Suprapubic skin (tissue), 4 donors: ENCODE results near the gene CD84. TPM values are rescaled to one million over a fixed set of nuclear protein-coding genes. Genes with fewer than 3 reads are reported as not detected.
"Not testable (repeated sequence)": the region's sequence is repeated elsewhere in the genome, so short reads cannot be mapped to it uniquely, and the experiment has no call there.

Source experiments
- DNase-seq, 2 donors: peaks; one replicate each; pipeline ENCODE4 v3.0.0-alpha.2; 2019; ENCODE audit warnings: low spot score in 2 of 2
- H3K27ac ChIP-seq: fragments of 200-600 bp; sonication (generic); one replicate; pipeline ENCODE4 v1.5.1; 2019
- H3K27me3 ChIP-seq: fragments of 200-600 bp; sonication (generic); one replicate; pipeline ENCODE4 v1.5.1; 2019
- H3K36me3 ChIP-seq: fragments of 200-600 bp; sonication (generic); one replicate; pipeline ENCODE4 v1.5.1; 2019
- H3K4me1 ChIP-seq: fragments of 200-600 bp; sonication (generic); one replicate; pipeline ENCODE4 v1.5.1; 2019
- H3K4me3 ChIP-seq: fragments of 200-600 bp; sonication (generic); one replicate; pipeline ENCODE4 v1.5.1; 2019; ENCODE audit warnings: mild to moderate bottlenecking
- H3K9me3 ChIP-seq: fragments of 200-600 bp; sonication (generic); one replicate; pipeline ENCODE4 v1.5.1; 2019
- EP300 ChIP-seq: sonication (generic); formaldehyde crosslinking; IDR thresholded peaks from one replicate; pipeline ENCODE4 v1.6.1; 2017; ENCODE audit warnings: antibody characterized with exemption
- POLR2A ChIP-seq, 2 donors: fragments of 450-650 bp; IDR thresholded peaks; one replicate each; pipeline ENCODE4 v1.6.1; 2017; ENCODE audit warnings: antibody characterized with exemption in 2 of 2, mild to moderate bottlenecking in 2 of 2, moderate library complexity in 2 of 2
- POLR2AphosphoS5 ChIP-seq, 3 donors: sonication (generic); formaldehyde crosslinking; IDR thresholded peaks; one replicate each; pipeline ENCODE4 v1.6.1; 2017; ENCODE audit warnings: antibody characterized with exemption in 3 of 3
- WGBS: methylation state at CpG from one replicate; pipeline ENCODE4 v1.1.5; 2018; 5-methylcytosine and 5-hydroxymethylcytosine counted together
- total RNA-seq, 4 donors: library from RNA; depleted of rRNA; stranded (reverse); fragments of >200 nt; gene quantifications; one replicate each; pipeline ENCODE4 v1.1.0, GENCODE V29; 2016
- TF ChIP-seq, protein P1 (sequence below), 2 donors: fragments of 200-600 bp in 1 of 2; fragments of 450-650 bp in 1 of 2; sonication (generic) in 1 of 2; IDR thresholded peaks; one replicate each; pipeline ENCODE4 v1.5.1; 2016 to 2019; ENCODE audit warnings: antibody characterized with exemption in 2 of 2, mild to moderate bottlenecking in 1 of 2, moderate library complexity in 1 of 2

CD84 gene
- total RNA-seq, 4 donors from 2014 or later, result 1.2 to 9.0 (median 2.3) TPM

DNA sequence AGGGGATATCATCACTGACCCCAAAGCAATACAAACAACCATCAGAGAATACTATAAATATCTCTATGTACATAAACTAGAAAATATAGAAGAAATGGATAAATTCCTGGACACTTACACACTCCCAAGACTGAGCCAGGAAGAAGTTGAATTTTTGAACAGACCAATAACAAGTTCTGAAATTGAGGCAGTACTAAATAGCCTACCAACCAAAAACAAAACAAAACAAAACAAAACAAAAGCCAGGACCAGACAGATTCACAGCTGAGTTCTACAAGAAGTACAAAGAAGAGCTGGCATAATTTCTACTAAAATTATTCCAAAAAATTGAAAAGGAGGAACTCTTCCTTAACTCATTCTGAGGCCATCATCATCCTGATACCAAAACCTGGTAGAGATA lies 18.5 kb downstream of the CD84 start:
- no peak for DNase-seq
- Histone ChIP-seq H3K4me1 (peaks cover 2% of the 10 kb centered on the region), H3K9me3 (no peaks in the 10 kb centered on the region), H3K4me3 (no peak overlapping the region), H3K36me3 (no peaks in the 10 kb centered on the region), H3K27me3 (no peaks in the 10 kb centered on the region), H3K27ac (no peak overlapping the region)
- no peak for TF ChIP-seq POLR2AphosphoS5 (IDR thresholded peaks at IDR 0.05)

DNA sequence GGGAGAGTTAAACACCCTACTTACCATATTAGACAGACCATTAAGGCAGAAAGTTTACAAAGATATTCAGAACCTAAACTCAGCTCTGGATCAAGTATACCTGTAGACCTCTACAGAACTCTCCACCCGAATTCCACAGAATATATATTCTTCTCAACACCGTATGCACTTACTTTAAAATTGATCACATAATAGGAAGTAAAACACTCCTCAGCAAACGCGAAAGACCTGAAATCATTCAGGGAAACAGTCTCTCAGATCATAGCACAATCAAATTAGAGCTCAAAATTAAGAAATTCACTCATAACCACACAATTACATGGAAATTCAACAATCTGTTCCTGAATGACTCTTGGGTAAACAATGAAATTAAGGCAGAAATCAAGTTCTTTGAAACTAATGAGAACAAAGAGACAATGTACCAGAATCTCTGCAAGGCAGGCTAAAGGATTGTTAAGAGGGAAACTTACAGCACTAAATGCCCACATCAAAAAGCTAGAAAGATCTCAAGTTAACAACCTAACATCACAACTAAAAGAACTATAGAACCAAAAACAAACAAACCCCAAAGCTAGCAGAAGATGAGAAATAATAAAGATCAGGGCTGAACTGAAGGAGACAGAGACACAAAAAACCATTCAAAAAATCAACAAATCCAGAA lies 19.1 kb downstream of the CD84 start:
- TF ChIP-seq, protein P1, sequence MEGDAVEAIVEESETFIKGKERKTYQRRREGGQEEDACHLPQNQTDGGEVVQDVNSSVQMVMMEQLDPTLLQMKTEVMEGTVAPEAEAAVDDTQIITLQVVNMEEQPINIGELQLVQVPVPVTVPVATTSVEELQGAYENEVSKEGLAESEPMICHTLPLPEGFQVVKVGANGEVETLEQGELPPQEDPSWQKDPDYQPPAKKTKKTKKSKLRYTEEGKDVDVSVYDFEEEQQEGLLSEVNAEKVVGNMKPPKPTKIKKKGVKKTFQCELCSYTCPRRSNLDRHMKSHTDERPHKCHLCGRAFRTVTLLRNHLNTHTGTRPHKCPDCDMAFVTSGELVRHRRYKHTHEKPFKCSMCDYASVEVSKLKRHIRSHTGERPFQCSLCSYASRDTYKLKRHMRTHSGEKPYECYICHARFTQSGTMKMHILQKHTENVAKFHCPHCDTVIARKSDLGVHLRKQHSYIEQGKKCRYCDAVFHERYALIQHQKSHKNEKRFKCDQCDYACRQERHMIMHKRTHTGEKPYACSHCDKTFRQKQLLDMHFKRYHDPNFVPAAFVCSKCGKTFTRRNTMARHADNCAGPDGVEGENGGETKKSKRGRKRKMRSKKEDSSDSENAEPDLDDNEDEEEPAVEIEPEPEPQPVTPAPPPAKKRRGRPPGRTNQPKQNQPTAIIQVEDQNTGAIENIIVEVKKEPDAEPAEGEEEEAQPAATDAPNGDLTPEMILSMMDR (IDR thresholded peaks at IDR 0.05), result no peak
- no peak for TF ChIP-seq POLR2A (IDR thresholded peaks at IDR 0.05)
- no peak for TF ChIP-seq EP300
- no peak for TF ChIP-seq POLR2AphosphoS5 (IDR thresholded peaks at IDR 0.05)

DNA sequence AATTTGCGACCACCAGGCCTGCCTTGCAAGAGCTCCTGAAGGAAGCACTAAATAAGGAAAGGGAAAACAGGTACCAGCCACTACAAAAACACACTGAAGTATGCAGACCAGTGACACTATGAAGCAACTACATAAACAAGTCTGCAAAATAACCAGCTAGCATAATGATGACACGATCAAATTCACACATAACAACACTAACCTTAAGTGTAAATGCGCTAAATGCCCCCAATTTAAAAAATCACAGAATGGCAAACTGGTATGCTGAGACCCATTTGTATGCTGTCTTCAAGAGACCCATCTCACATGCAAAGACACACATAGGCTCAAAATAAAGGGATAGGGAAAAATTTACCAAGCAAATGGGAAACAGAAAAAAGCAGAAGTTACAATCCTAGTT lies 19.9 kb downstream of the CD84 start:
- not testable (repeated sequence) for DNase-seq, H3K36me3 ChIP-seq, H3K9me3 ChIP-seq, H3K27me3 ChIP-seq, H3K4me1 ChIP-seq, H3K27ac ChIP-seq, H3K4me3 ChIP-seq
- WGBS, result 85% methylated on average over 3 of the region's 3 CpGs

More for the DNA sequence above, 19.1 kb downstream of the CD84 start:
- WGBS, result 72% methylated on average over 4 of the region's 4 CpGs
- H3K9me3 ChIP-seq, result no peaks in the 10 kb centered on the region
- no peaks in the 10 kb centered on the region for H3K27me3 ChIP-seq
- no peak overlapping the region for H3K27ac ChIP-seq
- no peaks in the 10 kb centered on the region for H3K36me3 ChIP-seq
- no peak for DNase-seq
- H3K4me3 ChIP-seq, result no peak overlapping the region
- no peaks in the 10 kb centered on the region for H3K4me1 ChIP-seq

DNA sequence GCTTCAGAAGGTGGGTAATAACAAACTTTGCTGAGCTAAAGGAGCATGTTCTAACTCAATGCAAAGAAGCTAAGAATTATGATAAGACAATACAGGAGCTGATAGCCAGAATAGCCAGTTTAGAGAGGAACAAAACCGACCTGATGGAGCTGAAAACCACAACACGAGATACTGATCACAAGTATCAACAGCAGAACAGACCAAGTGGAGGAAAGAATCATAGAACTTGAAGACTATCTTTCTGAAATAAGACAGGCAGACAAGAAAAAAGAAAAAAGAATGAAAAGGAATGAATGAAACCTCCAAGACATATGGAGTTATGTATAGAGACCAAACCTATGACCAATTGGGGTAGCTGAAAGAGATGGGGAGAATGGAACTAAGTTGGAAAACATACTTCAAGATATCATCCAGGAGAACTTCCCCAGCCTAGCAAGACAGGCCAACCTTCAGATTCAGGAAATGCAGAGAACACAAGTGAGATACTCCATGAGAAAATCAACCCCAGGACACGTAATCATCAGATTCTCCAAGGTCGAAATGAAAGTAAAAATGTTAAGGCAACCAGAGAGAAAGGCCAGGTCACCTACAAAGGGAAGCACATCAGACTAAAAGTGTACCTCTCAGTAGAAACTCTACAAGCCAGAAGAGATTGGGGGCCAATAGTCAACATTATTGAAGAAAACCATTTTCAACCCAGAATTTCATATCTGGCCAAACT lies 20.5 kb downstream of the CD84 start:
- TF ChIP-seq POLR2A (IDR thresholded peaks at IDR 0.05), result no peak
- no peak for TF ChIP-seq EP300
- TF ChIP-seq POLR2AphosphoS5 (IDR thresholded peaks at IDR 0.05), result no peak
- TF ChIP-seq, protein P1 (IDR thresholded peaks at IDR 0.05), result no peak
- Histone ChIP-seq H3K4me3 (no peak overlapping the region), H3K27me3 (no peaks in the 10 kb centered on the region), H3K9me3 (no peaks in the 10 kb centered on the region), H3K36me3 (no peaks in the 10 kb centered on the region), H3K27ac (no peak overlapping the region), H3K4me1 (no peaks in the 10 kb centered on the region)
- DNase-seq, result no peak
- 80% methylated on average over 4 of the region's 4 CpGs for WGBS

DNA sequence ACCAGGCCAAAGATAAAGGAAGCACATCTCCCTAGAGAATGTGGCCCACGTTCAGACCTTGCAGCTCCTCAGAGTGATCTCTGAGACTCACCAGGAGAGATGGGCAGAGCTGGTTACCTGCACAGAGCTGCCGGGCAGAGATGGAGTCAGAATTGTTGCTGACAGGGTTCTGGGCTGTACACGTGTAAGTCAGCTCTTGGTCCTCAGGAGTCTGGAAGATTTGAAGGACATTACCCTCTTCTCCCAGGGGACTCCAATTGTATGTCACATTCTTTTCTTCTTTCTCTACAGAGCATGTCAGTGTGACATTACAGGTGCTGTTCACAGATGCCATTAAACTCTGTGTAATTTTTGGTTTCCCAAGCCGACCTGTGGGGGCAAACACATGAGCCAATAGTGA lies 25.5 kb downstream of the CD84 start:
- Histone ChIP-seq H3K27ac (no peak overlapping the region), H3K27me3 (no peaks in the 10 kb centered on the region), H3K4me1 (no peaks in the 10 kb centered on the region), H3K4me3 (no peak overlapping the region), H3K9me3 (no peaks in the 10 kb centered on the region), H3K36me3 (no peaks in the 10 kb centered on the region)
- TF ChIP-seq POLR2A (IDR thresholded peaks at IDR 0.05), result no peak
- no peak for TF ChIP-seq EP300
- TF ChIP-seq, protein P1 (IDR thresholded peaks at IDR 0.05), result no peak
- TF ChIP-seq POLR2AphosphoS5 (IDR thresholded peaks at IDR 0.05), result no peak
- WGBS, result 76% methylated on average over 4 of the region's 4 CpGs
- DNase-seq, result no peak

DNA sequence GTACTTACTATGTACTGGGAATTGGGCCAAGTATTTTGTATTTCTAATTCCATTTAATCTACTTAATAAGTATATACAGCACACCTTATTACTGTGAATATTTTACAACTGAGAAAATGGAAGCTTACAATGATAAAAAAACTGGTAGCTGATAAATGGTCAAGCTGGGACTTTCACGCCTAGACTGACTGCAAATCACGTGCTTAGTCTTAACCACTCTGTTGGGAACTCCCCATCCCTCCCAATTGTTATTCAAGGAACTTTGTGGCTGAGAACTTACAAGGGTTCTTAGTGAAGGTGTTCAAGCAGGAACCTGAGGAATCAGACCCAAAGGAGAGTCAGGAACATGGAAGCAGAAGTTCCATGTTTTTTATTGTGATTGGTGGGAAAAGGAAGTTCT lies 26.9 kb downstream of the CD84 start:
- TF ChIP-seq, protein P1 (IDR thresholded peaks at IDR 0.05), result no peak
- TF ChIP-seq POLR2AphosphoS5 (IDR thresholded peaks at IDR 0.05), result no peak
- TF ChIP-seq EP300, result no peak
- no peak for DNase-seq
- H3K4me1 ChIP-seq, result no peaks in the 10 kb centered on the region
- 68% methylated on average over 2 of the region's 2 CpGs for WGBS
- H3K27me3 ChIP-seq, result no peaks in the 10 kb centered on the region
- no peak overlapping the region for H3K27ac ChIP-seq
- no peaks in the 10 kb centered on the region for H3K36me3 ChIP-seq
- H3K4me3 ChIP-seq, result no peak overlapping the region
- H3K9me3 ChIP-seq, result no peaks in the 10 kb centered on the region
